Right renal pelvis (tissue), 4 donors: ENCODE measurements around the gene TRAK2. TPM values are rescaled to one million over a fixed set of nuclear protein-coding genes. Genes with fewer than 3 reads are reported as not detected.
A peak's percentile ranks its signal among the peaks of the same experiment; 100 is the strongest.

ENCODE experiments used
- DNase-seq, 4 donors: peaks; one replicate each; pipeline ENCODE4 v3.0.0-alpha.2; 2013; ENCODE audit warnings: low read depth in 4 of 4, low spot score in 3 of 4, missing footprints in 1 of 4
- polyA plus RNA-seq, 4 donors: library from polyadenylated mRNA; unstranded; fragments of 120-200 nt; gene quantifications; one replicate each; pipeline ENCODE4 v1.2.1, GENCODE V29; 2013; ENCODE audit not compliant: insufficient read length in 4 of 4

TRAK2 gene
- polyA plus RNA-seq, 4 donors, result 38.7 to 48.4 (median 45.3) TPM

DNA sequence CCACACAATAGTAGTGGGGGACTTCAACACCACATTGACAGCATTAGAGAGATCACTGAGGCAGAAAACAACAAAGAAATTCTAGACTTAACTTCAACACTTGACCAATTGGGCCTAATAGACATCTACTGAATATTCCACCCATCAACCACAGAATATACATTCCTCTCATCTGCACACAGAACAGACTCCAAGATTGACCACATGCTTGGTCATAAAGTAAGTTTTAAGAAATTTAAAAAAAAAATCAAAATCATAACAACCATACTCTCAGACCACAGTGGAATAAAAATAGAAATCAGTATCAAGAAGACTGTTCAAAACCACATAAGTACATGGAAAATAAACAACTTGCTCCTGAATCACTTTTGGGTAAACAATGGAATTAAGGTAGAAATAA lies 85.1 kb downstream of the TRAK2 start:
- no peak for DNase-seq

DNA sequence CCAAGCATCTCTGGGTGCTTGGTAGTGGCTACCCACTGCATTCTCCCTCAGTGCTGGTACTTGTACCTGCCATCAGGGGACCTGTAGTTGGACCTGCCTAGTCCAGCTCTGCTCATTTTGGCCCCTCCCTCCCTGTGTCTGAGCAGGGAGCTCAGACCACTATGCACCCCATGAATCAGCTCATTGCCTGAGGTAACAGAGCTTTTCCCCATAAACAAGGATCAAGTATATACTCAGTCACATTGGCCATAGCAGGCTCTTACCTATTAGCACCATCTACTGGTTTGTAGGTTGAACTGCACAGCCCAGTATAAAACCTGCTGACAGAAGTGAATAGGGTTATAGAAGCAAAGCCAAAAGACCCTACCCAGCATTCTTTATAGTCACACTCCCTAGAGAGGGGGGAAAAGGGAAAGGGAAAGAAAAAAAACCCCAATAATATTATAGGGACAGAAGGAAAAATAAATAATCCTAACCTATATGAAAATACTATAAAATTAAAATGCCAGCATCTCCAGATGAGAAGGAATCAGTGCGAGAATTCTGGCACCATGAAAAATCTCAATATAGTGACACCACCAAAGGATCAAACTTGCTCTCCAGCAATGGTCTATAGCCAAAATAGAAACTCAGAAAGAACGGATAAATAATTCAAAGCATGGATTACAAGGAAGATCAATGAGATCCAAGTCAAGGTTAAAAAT lies 87.2 kb downstream of the TRAK2 start:
- peak in 1 of 4 donors; percentile 7 for DNase-seq

DNA sequence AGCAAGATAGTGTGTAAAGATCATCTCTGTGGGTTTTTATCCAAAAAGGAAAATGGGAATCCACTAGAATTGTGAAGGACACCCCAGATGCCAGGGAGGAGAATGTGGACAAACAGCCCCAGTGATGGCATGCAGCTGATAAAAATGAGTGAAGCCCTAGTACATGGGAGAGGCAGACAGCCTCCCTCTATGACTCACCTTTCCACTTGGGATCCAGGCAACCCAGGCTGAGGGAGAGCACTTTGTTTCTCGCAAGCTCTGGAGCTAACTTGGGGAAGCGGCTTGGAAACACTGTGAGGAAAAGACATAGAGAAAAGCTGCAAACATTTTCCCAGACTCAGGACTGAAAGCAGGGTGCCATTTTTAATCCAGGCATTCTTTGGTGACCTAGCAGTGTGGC lies 88.9 kb downstream of the TRAK2 start:
- no peak for DNase-seq

DNA sequence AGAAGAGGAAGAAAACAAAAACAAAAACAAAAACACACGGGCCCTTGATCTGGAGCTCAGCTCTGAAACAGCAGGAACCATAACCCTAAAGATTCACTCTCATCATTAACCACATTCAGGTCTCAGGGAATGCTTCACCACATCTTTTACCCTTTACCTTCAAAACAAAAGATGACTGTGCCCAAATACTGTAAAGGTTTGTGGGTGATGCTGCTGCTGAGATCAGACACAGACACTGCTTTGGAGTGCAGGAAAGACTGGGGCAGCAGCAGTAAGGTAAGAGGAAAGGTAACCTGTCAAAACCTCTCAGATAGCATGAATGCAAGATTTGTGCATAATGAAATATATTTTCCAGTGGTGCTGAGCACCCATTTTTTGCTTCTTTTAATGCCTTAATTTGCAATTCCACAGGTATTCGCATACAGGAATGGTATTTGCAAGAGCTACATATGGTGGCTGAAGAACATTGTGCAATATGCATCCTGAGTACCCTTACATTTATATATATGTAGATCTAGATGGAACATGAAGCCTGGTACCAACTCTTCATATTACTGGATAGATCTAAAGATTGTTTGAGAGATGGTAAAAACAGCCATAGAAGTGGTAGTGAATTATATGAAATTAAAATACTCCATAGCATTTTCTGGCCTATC lies 90.1 kb downstream of the TRAK2 start:
- no peak for DNase-seq

DNA sequence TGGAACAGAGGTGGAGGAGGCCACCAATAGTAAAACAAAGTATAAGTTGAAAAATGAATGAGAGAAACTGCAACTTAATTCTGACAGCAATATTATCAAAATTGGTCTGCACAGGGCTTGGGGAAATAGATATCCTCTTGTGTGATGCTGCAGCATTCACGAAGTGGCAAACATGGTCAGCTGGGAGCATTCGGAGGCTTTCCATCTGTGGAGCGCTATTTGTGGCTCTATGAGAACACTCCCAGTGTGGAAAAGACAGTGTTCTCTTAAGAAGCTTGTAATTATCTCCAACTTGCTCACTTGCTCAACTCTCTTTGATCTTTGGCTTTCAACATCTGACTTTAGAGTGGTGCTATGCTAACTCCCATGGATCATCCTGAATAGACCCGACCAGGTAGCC lies 91.0 kb downstream of the TRAK2 start:
- no peak for DNase-seq

DNA sequence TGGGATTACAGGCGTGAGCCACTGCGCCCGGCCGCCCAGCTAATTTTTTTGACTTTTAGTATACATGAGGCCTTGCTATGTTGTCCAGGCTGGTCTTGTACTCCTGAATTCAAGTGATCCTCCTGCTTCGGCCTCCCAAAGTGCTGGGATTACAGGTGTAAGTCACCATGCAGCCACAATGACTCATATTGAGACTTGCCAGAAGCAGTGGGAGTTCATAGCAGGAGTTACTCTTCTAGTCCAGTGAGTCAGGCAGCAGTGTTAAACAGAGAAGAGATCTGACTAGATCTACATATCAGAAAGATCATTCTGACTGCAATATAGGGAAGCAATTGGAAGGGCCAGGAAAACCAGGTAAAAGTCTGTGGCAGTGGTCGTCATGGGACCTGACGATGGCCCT lies 92.6 kb downstream of the TRAK2 start:
- DNase-seq, result no peak

DNA sequence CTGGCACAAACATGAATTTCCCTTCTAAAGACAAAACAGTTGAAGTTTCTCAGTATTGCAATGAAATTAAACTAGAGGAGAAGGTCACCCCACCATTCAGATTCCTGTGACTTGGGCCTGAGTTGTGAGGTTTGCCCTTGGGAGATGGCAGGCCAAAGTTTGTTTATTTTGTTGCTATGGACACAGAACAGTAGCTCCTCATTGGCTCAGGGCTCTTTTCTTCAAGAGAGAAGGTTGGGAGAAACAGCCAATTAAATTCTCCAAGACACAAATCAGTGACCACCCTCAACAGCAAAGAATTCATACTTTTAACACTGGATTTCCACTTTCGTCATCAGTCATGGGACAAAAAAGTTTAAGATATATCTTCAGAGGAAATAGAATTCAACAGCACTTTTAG lies 94.0 kb downstream of the TRAK2 start, which contains the start of gene FLACC1:
FLACC1 (minus strand) TSS at position 125 of the 400 bp plus-strand sequence. CDS start 5,941 bp downstream, outside the sequence.
- DNase-seq, result peak; percentile 39 to 83 (median 76)

DNA sequence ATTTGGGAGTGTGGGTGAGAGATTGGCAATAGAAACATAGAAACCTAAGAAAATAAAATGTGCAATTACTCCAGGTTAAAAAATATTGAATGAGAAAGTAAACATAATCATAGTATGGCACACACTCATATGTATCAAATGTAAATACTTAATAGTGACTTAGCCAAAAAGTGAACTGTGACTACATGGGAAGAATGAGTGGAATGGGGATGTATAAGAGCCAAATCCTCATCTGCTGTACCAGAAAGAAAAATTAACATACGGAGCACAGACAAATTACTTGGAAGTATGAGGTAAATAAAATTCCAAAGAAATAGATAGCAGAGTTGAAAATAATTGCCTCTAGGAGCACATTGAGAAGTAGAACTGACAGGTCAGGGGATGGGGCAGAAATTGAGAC lies 98.1 kb downstream of the TRAK2 start:
- DNase-seq, result no peak

DNA sequence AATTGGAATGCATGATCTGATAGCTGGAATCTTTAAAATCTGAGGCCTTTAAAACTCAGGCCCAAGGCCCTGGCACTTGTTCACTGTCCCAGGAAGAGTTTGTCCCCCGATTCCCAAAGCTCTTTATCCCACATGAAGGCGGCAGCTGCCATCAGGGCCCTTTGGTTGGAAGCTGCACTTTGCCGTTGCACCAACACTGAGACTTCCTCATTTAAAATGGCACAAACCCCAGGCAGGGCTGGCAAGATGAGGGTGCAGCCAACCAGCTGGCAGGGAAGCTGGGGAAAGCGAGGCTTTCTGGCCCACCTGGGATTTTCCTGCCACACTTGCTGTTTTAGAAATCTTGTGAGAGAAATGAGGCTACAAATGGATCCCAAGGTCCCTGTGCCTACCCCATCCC lies 100.4 kb downstream of the TRAK2 start:
- no peak for DNase-seq

DNA sequence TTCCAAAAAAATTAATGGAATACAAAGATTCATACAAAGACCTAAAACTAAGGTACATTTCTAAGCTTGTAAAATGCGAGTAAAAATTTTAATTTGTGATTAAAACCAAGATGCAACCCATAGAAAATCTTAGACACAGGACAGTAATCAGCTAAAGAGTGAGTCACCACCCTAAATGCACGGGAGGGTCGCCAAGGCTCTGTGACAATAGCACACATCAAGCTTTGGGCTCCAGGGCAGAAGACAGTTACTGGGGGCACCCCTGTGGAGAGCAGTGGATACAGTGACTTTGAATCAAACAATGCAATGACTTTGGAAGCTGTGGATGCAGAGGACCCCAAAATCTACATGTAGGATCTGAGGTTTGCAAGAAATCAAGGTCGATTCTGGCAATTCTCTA lies 101.7 kb downstream of the TRAK2 start:
- no peak for DNase-seq

DNA sequence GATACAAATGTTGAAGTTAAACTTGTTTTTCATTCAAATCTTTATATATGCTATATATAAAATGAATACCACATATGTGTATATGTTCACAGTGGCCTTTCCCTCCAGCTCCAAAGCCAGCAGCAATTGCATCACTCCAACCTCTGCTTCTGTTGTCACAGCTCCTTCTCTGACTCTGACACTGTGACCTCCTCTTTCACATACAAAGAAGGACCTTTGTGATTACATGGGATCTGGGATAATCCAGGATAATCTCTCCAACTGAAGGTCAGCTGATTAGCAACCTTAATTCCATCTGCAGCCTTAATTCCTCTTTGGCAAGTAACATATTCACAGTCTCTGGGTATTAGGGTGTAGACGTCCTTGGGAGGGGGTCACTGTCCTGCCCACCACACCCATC lies 102.5 kb downstream of the TRAK2 start:
- no peak for DNase-seq

DNA sequence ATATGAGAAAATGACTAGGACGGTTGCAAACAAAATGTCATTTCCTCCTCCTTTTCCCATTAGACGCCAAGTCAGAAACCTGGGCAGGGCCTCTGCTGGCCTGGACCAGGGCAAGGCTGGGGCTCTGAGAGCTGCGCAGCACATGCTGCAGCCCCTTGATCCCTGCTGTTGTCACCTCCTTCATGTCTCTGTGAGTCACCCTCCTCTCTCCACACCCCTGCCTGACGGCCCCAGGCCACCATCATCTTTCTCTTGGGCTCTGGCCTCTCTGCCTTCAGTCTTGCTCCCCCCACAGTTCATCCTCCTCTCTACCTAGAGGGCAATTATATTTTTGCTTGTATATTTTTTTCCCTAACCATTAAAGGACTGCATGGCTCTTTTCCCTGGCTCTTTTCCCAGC lies 104.1 kb downstream of the TRAK2 start:
- no peak for DNase-seq

DNA sequence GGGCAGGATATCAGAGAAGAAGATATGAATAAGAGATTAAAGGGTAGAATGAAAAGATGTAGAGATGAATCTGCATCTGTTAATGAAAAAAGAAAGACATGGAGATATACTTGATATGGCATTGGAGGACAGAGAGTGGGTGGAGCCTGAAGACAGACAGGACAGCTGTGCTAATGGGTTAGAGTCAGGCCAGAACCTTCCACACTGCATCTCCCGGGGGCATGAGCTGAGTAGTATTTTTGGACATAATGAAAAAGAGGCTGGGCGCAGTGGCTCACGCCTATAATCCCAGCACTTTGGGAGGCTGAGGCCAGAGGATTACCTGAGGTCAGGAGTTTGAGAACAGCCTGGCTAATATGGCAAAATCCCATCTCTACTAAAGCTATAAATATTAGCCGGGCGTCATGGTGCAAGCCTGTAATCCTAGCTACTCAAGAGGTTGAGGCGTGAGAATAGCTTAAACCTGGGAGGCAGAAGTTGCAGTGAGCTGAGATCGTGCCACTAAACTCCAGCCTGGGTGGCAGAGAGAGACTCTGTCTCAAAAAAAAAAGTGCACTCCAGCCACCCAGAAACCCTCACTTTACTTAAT lies 105.5 kb downstream of the TRAK2 start:
- no peak for DNase-seq

DNA sequence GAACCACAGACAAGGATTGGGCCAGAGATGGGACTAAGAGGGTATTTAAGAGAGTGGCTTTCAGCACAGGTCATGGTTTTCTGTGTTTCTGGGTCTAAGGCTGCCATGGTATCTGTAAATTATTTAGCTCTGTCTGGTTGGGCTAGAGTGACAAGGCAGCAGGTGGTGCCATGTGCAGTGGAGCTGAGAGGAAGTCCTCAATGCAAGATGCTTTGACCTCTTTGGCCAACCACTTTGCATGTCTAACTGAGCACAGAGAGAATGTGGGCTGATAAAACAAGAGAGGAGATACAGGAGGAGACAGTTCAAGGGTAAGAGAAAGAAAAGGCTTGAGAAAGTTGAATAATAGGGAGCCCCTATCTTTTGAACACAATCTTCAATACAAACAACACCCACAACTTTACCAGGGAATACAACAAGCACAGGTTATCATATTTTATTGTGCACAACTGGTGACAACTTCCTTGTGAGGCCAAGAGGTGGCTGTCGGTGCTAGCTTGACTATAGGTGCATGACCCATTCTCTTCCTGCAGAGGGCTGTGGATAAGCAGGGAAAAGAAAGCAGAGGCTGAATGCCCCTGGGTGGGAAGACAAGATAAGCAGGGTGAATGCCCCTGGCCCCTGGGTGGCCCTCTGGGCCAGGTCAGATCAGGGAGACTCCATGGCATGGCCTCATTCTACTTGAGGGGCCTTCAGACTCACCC lies 106.4 kb downstream of the TRAK2 start:
- DNase-seq, result no peak

DNA sequence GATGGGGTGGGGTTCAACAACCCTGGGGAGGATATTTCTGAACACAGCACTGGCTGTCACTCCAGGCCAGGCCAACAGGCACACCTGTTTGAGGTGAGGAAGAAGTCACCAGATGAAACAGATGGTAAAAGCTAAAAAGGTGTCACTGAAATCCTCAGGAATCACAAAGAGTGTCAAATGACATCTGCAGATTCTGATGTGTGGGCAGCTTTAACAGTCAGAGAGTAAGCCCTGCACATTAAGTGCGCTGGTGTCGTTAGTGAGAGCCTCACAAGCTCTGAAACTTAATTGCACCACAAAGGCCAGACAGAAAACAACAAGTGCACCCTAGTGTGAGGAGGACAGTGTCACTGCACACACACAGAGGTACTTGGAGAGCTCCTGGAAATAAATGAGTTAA lies 107.7 kb downstream of the TRAK2 start:
- DNase-seq, result no peak

DNA sequence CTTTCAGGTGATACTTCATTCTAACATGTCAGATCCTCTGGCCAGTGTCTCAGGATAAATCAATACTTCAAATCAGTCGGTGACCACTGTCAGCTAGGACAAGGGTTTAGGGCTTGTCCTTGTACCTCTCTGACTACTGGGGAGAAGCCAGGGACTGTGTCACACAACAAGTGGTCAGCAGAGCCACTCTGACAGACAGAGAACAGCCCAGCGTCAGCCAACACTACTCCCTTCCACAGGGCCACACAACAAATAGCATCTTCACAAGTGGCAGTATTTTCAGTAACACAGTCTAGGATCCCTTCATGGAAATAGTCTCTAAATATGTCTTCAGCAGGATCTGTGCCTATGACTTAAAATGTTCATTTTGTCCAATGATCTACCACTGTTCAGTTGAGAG lies 108.3 kb downstream of the TRAK2 start:
- DNase-seq, result no peak

DNA sequence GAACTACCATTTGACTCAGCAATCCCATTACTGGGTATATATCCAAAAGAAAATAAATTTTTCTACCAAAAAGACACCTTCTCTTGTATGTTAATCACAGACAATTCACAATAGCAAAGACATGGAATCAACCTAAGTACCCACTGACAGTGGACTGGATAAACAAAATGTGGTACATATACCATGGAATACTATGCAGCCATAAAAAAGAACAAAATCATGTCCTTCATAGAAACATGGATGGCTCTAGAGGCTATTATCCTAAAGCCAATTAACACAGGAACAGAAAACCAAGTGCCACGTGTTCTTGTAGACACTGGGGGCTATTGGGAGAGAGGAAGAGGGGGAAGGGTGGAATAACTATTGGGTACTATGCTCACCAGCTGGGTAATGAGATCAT lies 121.8 kb downstream of the TRAK2 start:
- no peak for DNase-seq

DNA sequence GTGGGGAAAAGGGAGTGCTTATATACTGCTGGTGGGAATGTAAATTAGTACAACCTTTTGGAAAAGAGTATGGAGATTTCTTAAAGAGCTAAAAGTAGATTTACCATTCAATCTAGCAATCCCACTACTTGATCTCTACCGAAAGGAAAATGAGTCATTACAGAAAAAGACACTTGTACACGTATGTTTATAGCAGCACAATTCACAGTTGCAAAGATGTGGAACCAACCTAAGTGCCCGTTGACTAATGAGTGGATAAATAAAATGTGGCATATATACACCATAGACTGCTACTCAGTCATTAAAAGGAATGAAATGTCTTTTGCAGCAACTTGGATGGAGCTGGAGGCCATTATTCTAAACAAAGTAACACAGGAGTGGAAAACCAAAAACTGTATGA lies 123.6 kb downstream of the TRAK2 start:
- DNase-seq, result no peak
